ENCODE results near the gene FUT2. TPM values are rescaled to one million over a fixed set of nuclear protein-coding genes. Genes with fewer than 3 reads are reported as not detected.

FUT2 gene
- total RNA-seq, 1 donor from 2014 or later: 1.9 TPM

- DNase-seq (ENCODE audit: low read depth): no peak
- peaks cover 5% of the 10 kb centered on the region for H3K27me3 ChIP-seq (ENCODE audit: control insufficient read depth, insufficient read depth, low read length)
- no peak overlapping the region for H3K4me3 ChIP-seq (ENCODE audit: low read depth, low read length)
- no peaks in the 10 kb centered on the region for H3K36me3 ChIP-seq (ENCODE audit: control insufficient read depth, insufficient read depth, low read length)
- TF ChIP-seq CTCF (IDR thresholded peaks at IDR 0.05; ENCODE audit: insufficient read depth, low read length, poor library complexity, severe bottlenecking): no peak
Observed at GRCh38 chr19:48749571-48750198, 53.9 kb downstream of the FUT2 start.

- no peak for DNase-seq (ENCODE audit: low read depth)
- no peak for TF ChIP-seq CTCF (IDR thresholded peaks at IDR 0.05; ENCODE audit: insufficient read depth, low read length, poor library complexity, severe bottlenecking)
- peaks cover 5% of the 10 kb centered on the region for H3K27me3 ChIP-seq (ENCODE audit: control insufficient read depth, insufficient read depth, low read length)
- H3K4me3 ChIP-seq (ENCODE audit: low read depth, low read length): no peak overlapping the region
- no peaks in the 10 kb centered on the region for H3K36me3 ChIP-seq (ENCODE audit: control insufficient read depth, insufficient read depth, low read length)
Observed at GRCh38 chr19:48750351-48750750, 54.6 kb downstream of the FUT2 start.

GRCh38 chr19:48750771-48751504, 55.2 kb downstream of the FUT2 start:
- TF ChIP-seq CTCF (IDR thresholded peaks at IDR 0.05; ENCODE audit: insufficient read depth, low read length, poor library complexity, severe bottlenecking): no peak

GRCh38 chr19:48751845-48752495, 56.2 kb downstream of the FUT2 start:
- DNase-seq (ENCODE audit: low read depth): no peak
- H3K36me3 ChIP-seq (ENCODE audit: control insufficient read depth, insufficient read depth, low read length): no peaks in the 10 kb centered on the region
- peaks cover 5% of the 10 kb centered on the region for H3K27me3 ChIP-seq (ENCODE audit: control insufficient read depth, insufficient read depth, low read length)
- TF ChIP-seq CTCF (IDR thresholded peaks at IDR 0.05; ENCODE audit: insufficient read depth, low read length, poor library complexity, severe bottlenecking): no peak
- H3K4me3 ChIP-seq (ENCODE audit: low read depth, low read length): peak overlapping the region; percentile 49

More at GRCh38 chr19:48750771-48751504, 55.2 kb downstream of the FUT2 start:
- no peak overlapping the region for H3K4me3 ChIP-seq (ENCODE audit: low read depth, low read length)
- no peaks in the 10 kb centered on the region for H3K36me3 ChIP-seq (ENCODE audit: control insufficient read depth, insufficient read depth, low read length)
- H3K27me3 ChIP-seq (ENCODE audit: control insufficient read depth, insufficient read depth, low read length): peaks cover 5% of the 10 kb centered on the region
- no peak for DNase-seq (ENCODE audit: low read depth)

- no peak for TF ChIP-seq CTCF (IDR thresholded peaks at IDR 0.05; ENCODE audit: insufficient read depth, low read length, poor library complexity, severe bottlenecking)
- Histone ChIP-seq H3K36me3 (ENCODE audit: control insufficient read depth, insufficient read depth, low read length) (no peaks in the 10 kb centered on the region), H3K4me3 (ENCODE audit: low read depth, low read length) (peak within 1 kb of the TSS; percentile 49), H3K27me3 (ENCODE audit: control insufficient read depth, insufficient read depth, low read length) (peaks cover 5% of the 10 kb centered on the region)
- no peak for DNase-seq (ENCODE audit: low read depth)
Observed at GRCh38 chr19:48752496-48753365, 57.0 kb downstream of the FUT2 start, which contains the start of gene FUT1. Gene FUT1 (minus strand): TSS chr19:48752641. CDS start chr19:48751281, 1,360 bp downstream.
